CD4-positive, alpha-beta memory T cell (primary cell): Measurements from ENCODE around the gene RGL1. TPM values are rescaled to one million over a fixed set of nuclear protein-coding genes. Genes with fewer than 3 reads are reported as not detected.
A peak's percentile ranks its signal among the peaks of the same experiment; 100 is the strongest.

Source experiments
- CTCF ChIA-PET: fragments of 350-600 bp; sonication (Branson Sonifier 250); formaldehyde crosslinking; loops from one replicate; lab custom pipeline; 2021; ENCODE audit warnings: inconsistent platforms; ENCODE audit not compliant: partially characterized antibody; lab: Charles Lee
- POLR2A ChIA-PET: fragments of 350-600 bp; sonication (Branson Sonifier 250); formaldehyde crosslinking; loops from one replicate; lab custom pipeline; 2021; ENCODE audit not compliant: partially characterized antibody; lab: Charles Lee
- DNase-seq, 5 donors: peaks; one replicate each; pipeline versions ENCODE4 v3.0.0 to v3.0.0-alpha.2; 2020 to 2022; ENCODE audit warnings: mixed read lengths in 1 of 5
- H3K27ac ChIP-seq: one replicate; pipeline ENCODE4 v1.7.0; 2013; ENCODE audit warnings: low read depth, low read length
- H3K27me3 ChIP-seq: 2 replicates; pipeline ENCODE4 v1.7.0; 2013; ENCODE audit warnings: mild to moderate bottlenecking, low read length, moderate library complexity; ENCODE audit not compliant: insufficient read depth
- H3K36me3 ChIP-seq: 2 replicates; pipeline ENCODE4 v1.7.0; 2013; ENCODE audit warnings: mild to moderate bottlenecking, low read length, moderate library complexity; ENCODE audit not compliant: insufficient read depth
- H3K4me1 ChIP-seq: 2 replicates; pipeline ENCODE4 v1.7.0; 2013; ENCODE audit warnings: mild to moderate bottlenecking, low read length, moderate library complexity; ENCODE audit not compliant: insufficient read depth
- H3K4me3 ChIP-seq, 2 donors: one replicate each; pipeline ENCODE4 v1.7.0; 2013; ENCODE audit warnings: low read length in 2 of 2, mild to moderate bottlenecking in 1 of 2
- H3K9me3 ChIP-seq, 2 donors: one replicate each; pipeline ENCODE4 v1.7.0; 2013; ENCODE audit warnings: low read length in 2 of 2, control low read depth in 1 of 2; ENCODE audit not compliant: control insufficient read depth in 1 of 2
- H3K27ac Mint-ChIP-seq, 7 donors: one replicate each; pipeline ENCODE4 v1.8.0; 2020 to 2021; ENCODE audit warnings: mixed read lengths in 7 of 7, mild to moderate bottlenecking in 6 of 7, inconsistent platforms in 3 of 7, moderate library complexity in 3 of 7
- H3K27me3 Mint-ChIP-seq, 2 donors: one replicate each; pipeline ENCODE4 v1.8.0; 2020 to 2021; ENCODE audit warnings: mixed read lengths in 2 of 2
- H3K36me3 Mint-ChIP-seq, 2 donors: one replicate each; pipeline ENCODE4 v1.8.0; 2020 to 2021; ENCODE audit warnings: mixed read lengths in 2 of 2, inconsistent platforms in 1 of 2, mild to moderate bottlenecking in 1 of 2
- H3K4me1 Mint-ChIP-seq, 4 donors: one replicate each; pipeline ENCODE4 v1.8.0; 2020 to 2021; ENCODE audit warnings: mixed read lengths in 4 of 4, mild to moderate bottlenecking in 1 of 4
- H3K4me3 Mint-ChIP-seq, 8 donors: one replicate each; pipeline ENCODE4 v1.8.0; 2020 to 2021; ENCODE audit warnings: mixed read lengths in 8 of 8, mild to moderate bottlenecking in 7 of 8, moderate library complexity in 6 of 8, inconsistent platforms in 3 of 8
- H3K9me3 Mint-ChIP-seq, 8 donors: one replicate each; pipeline ENCODE4 v1.8.0; 2020 to 2021; ENCODE audit warnings: mixed read lengths in 8 of 8, mild to moderate bottlenecking in 5 of 8, inconsistent platforms in 3 of 8, moderate library complexity in 1 of 8
- intact Hi-C: fragments of 100-400 bp; cut with micrococcal nuclease; formaldehyde crosslinking; loops from one replicate; pipeline ENCODE4 v1.15.1; 2023
- polyA plus RNA-seq, 2 donors: library from polyadenylated mRNA; unstranded; fragments of 300-500 nt; fragmentation: Illumina TruSeq; gene quantifications; one replicate each; pipeline ENCODE4 v1.2.3, GENCODE V29; 2021
- total RNA-seq, 2 experiments: library from RNA; stranded (reverse); gene quantifications; one replicate each; pipeline ENCODE4 v1.2.3, GENCODE V29; 2021

RGL1 gene
- total and polyA plus RNA-seq, 4 experiments from 2014 or later: 2.3 to 5.3 (median 3.8) TPM

GRCh38 chr1:183881387-183882131, 76.6 kb downstream of the RGL1 start:
- Histone ChIP-seq H3K9me3 (no peaks in the 10 kb centered on the region), H3K4me3 (no peak overlapping the region), H3K27me3 (no peaks in the 10 kb centered on the region), H3K4me1 (no peaks in the 10 kb centered on the region), H3K36me3 (no peaks in the 10 kb centered on the region), H3K27ac (no peak overlapping the region)
- ChIA-PET POLR2A (no interaction called here), CTCF (interaction anchor here (0.9 to 1.0 kb wide), 2 partner anchors 8 to 226 kb away, joined by 3 to 4 read pairs; no protein-coding TSS in a partner anchor)
- H3K9me3 Mint-ChIP-seq: peaks cover 0 to 2% (median 0%) of the 10 kb centered on the region in 8 donors
- DNase-seq: no peak
- intact Hi-C loops: no loop called here
- peaks cover 0 to 1% of the 10 kb centered on the region in 2 donors for H3K27me3 Mint-ChIP-seq
- peaks cover 0 to 11% of the 10 kb centered on the region in 2 donors for H3K36me3 Mint-ChIP-seq
- H3K27ac Mint-ChIP-seq: no peak overlapping the region
- peaks cover 0 to 5% (median 4%) of the 10 kb centered on the region in 4 donors for H3K4me1 Mint-ChIP-seq
- H3K4me3 Mint-ChIP-seq: no peak overlapping the region

DNA sequence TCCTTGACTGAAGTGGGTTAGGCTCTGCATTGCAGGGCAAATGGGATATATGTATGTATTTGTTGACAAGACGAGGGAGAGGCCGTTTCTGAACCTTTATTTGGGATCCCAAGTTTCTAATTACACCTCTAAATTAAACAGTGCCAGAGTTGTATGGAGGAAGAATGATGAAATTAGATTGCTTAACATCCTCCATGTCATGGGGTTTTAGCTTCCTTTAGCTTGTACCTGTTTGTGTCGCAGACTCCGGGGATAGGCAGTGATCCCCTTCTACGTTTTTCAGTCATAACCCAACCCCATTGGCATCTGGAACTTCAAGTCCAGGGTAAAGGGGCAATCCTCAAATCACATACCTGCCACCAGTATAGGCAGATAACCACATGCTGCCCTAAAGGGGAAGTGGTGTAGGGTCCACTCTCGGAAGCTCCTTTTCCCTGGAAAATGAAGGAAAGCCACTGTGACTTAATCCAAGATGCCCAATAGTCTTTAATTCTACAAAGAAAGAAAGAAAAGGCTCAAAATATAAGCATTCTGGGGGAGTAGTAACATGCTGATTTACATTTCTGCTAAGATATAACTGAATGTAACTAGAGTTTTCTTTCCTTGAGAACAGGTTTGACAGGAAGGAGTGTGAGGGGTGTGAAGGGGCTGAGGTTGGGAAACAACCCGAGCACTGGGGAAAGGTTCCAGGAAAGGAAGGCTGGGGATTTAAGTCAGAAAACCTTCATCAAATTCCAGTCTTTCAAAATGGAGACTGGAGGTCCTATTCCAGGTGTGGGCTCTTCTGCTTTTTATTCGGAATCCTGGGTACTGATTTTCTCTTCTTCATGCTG, 77.6 kb downstream of the RGL1 start:
- Histone ChIP-seq H3K27me3 (no peaks in the 10 kb centered on the region), H3K27ac (no peak overlapping the region), H3K36me3 (no peaks in the 10 kb centered on the region), H3K4me3 (no peak overlapping the region), H3K4me1 (peaks cover 5% of the 10 kb centered on the region), H3K9me3 (no peaks in the 10 kb centered on the region)
- Mint-ChIP-seq H3K4me3 (no peak overlapping the region), H3K27me3 (peaks cover 0 to 1% of the 10 kb centered on the region in 2 donors), H3K9me3 (peaks cover 0 to 2% (median 0%) of the 10 kb centered on the region in 8 donors), H3K27ac (no peak overlapping the region), H3K4me1 (peaks cover 8 to 15% (median 13%) of the 10 kb centered on the region in 4 donors), H3K36me3 (peaks cover 0 to 11% of the 10 kb centered on the region in 2 donors)
- intact Hi-C loops: no loop called here
- POLR2A ChIA-PET: no interaction called here
- DNase-seq: no peak
- CTCF ChIA-PET: interaction anchor here (1.0 kb wide), 1 partner anchor 9 kb away, joined by 4 read pairs; no protein-coding TSS in a partner anchor

GRCh38 chr1:183883623-183884022, 78.7 kb downstream of the RGL1 start:
- H3K4me3 ChIP-seq: no peak overlapping the region
- Mint-ChIP-seq H3K4me1 (peaks cover 19 to 25% (median 23%) of the 10 kb centered on the region in 4 donors), H3K27me3 (peaks cover 0 to 1% of the 10 kb centered on the region in 2 donors), H3K9me3 (peaks cover 0 to 2% (median 0%) of the 10 kb centered on the region in 8 donors), H3K27ac (no peak overlapping the region), H3K36me3 (peaks cover 0 to 11% of the 10 kb centered on the region in 2 donors), H3K4me3 (no peak overlapping the region)
- H3K27me3 ChIP-seq: no peaks in the 10 kb centered on the region
- intact Hi-C loops: no loop called here
- DNase-seq: no peak
- POLR2A ChIA-PET: no interaction called here
- CTCF ChIA-PET: interaction anchor here (1.9 kb wide), 1 partner anchor 32 kb away, joined by 9 read pairs; no protein-coding TSS in a partner anchor
- H3K9me3 ChIP-seq: no peaks in the 10 kb centered on the region
- H3K4me1 ChIP-seq: peaks cover 16% of the 10 kb centered on the region
- no peak overlapping the region for H3K27ac ChIP-seq
- no peaks in the 10 kb centered on the region for H3K36me3 ChIP-seq

GRCh38 chr1:183884526-183884925, 79.6 kb downstream of the RGL1 start:
- intact Hi-C loops: no loop called here

DNA sequence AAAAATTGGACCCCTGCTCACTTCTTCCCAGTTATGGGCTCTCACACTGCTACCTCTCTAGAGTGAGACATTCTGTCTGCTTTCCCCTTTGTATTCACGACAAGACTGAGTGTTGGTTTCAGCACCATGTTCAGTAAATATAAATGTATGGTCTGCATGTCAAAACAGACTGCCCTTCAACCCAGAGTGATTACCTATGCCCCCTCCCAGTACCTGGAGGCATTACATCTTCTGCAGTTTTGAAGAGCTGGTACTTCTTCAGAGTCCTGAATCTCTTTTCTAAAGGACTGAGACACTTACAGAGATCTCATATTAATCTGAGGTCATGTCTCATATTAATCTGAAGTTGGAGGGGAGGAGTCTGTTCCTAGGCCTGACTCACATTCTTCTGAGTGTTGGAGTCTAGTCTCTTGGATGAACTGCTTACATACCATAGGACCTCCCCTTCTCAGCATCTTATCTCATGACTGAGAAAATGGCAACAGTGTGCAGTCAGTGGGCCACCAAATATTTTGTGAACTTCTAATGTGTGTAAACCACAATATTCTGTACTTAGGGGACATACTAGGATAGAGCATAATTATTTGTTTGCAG, 80.3 kb downstream of the RGL1 start:
- peaks cover 0 to 2% (median 0%) of the 10 kb centered on the region in 8 donors for H3K9me3 Mint-ChIP-seq
- Histone ChIP-seq H3K4me1 (peaks cover 32% of the 10 kb centered on the region), H3K27ac (no peak overlapping the region), H3K4me3 (no peak overlapping the region), H3K27me3 (no peaks in the 10 kb centered on the region), H3K36me3 (no peaks in the 10 kb centered on the region), H3K9me3 (no peaks in the 10 kb centered on the region)
- POLR2A ChIA-PET: no interaction called here
- no peak for DNase-seq
- CTCF ChIA-PET: interaction anchor here (1.9 kb wide), 1 partner anchor 31 kb away, joined by 9 read pairs; no protein-coding TSS in a partner anchor
- H3K4me1 Mint-ChIP-seq: peaks cover 33 to 42% (median 37%) of the 10 kb centered on the region in 4 donors
- H3K4me3 Mint-ChIP-seq: peak overlapping the region in 1 of 8 donors; percentile 63
- intact Hi-C loops: loop anchor here (5.0 kb wide), 1 partner anchor 72 kb away; no protein-coding TSS in a partner anchor
- peak overlapping the region in 2 of 7 donors; percentile 18 to 19 for H3K27ac Mint-ChIP-seq
- H3K36me3 Mint-ChIP-seq: peaks cover 0 to 11% of the 10 kb centered on the region in 2 donors
- H3K27me3 Mint-ChIP-seq: peaks cover 0 to 1% of the 10 kb centered on the region in 2 donors

More at GRCh38 chr1:183884526-183884925, 79.6 kb downstream of the RGL1 start:
- DNase-seq: no peak
- no peak overlapping the region for H3K27ac ChIP-seq
- H3K36me3 Mint-ChIP-seq: peaks cover 0 to 11% of the 10 kb centered on the region in 2 donors
- peaks cover 0 to 2% (median 0%) of the 10 kb centered on the region in 8 donors for H3K9me3 Mint-ChIP-seq
- no peak overlapping the region for H3K27ac Mint-ChIP-seq
- H3K4me1 ChIP-seq: peaks cover 25% of the 10 kb centered on the region
- CTCF ChIA-PET: interaction anchor here (1.9 kb wide), 1 partner anchor 31 kb away, joined by 9 read pairs; no protein-coding TSS in a partner anchor
- H3K27me3 ChIP-seq: no peaks in the 10 kb centered on the region
- no peaks in the 10 kb centered on the region for H3K36me3 ChIP-seq
- peaks cover 28 to 34% (median 32%) of the 10 kb centered on the region in 4 donors for H3K4me1 Mint-ChIP-seq
- no peak overlapping the region for H3K4me3 ChIP-seq
- H3K4me3 Mint-ChIP-seq: no peak overlapping the region
- no peaks in the 10 kb centered on the region for H3K9me3 ChIP-seq
- peaks cover 0 to 1% of the 10 kb centered on the region in 2 donors for H3K27me3 Mint-ChIP-seq
- POLR2A ChIA-PET: no interaction called here

- Histone ChIP-seq H3K27ac (no peak overlapping the region), H3K4me1 (peaks cover 34% of the 10 kb centered on the region), H3K27me3 (no peaks in the 10 kb centered on the region), H3K4me3 (no peak overlapping the region), H3K9me3 (no peaks in the 10 kb centered on the region), H3K36me3 (no peaks in the 10 kb centered on the region)
- ChIA-PET CTCF (no interaction called here), POLR2A (no interaction called here)
- Mint-ChIP-seq H3K27me3 (peaks cover 0 to 1% of the 10 kb centered on the region in 2 donors), H3K4me1 (peaks cover 35 to 46% (median 41%) of the 10 kb centered on the region in 4 donors), H3K4me3 (peak overlapping the region in 1 of 8 donors; percentile 56), H3K36me3 (peaks cover 0 to 11% of the 10 kb centered on the region in 2 donors), H3K9me3 (peaks cover 0 to 2% (median 0%) of the 10 kb centered on the region in 8 donors), H3K27ac (peak overlapping the region in 1 of 7 donors; percentile 37)
- intact Hi-C loops: loop anchor here (5.0 kb wide), 1 partner anchor 71 kb away; no protein-coding TSS in a partner anchor
- no peak for DNase-seq
These were observed 81.3 kb downstream of the RGL1 start for GRCh38 chr1:183886083-183886828.
